HEK293 (cell line): ENCODE data around the gene RAB3B.
A peak's percentile ranks its signal among the peaks of the same experiment; 100 is the strongest.

Source experiments
- CTCF ChIA-PET: fragments of 350-600 bp; formaldehyde crosslinking; extraction: SDS; loops from one replicate; lab custom pipeline; 2021; ENCODE audit warnings: antibody characterized with exemption; lab: Yijun Ruan, JAX
- POLR2A ChIA-PET: fragments of 300-600 bp; formaldehyde crosslinking; extraction: SDS; loops from one replicate; lab custom pipeline; 2020; ENCODE audit warnings: antibody characterized with exemption, inconsistent platforms; lab: Yijun Ruan, JAX
- H3K27ac ChIP-seq: fragments of 200-500 bp; sonication (Bioruptor generic); 2 replicates; pipeline ENCODE4 v1.5.1; 2014; ENCODE audit warnings: low read depth, low read length, control low read depth, inconsistent platforms; ENCODE audit errors: extremely low read depth
- H3K36me3 ChIP-seq, 2 experiments: fragments of 200-500 bp in 1 of 2; sonication (Bioruptor generic) in 1 of 2; 1 replicate in 1 of 2; 2 replicates in 1 of 2; pipeline ENCODE4 v1.5.1; 2014 to 2017; ENCODE audit warnings: inconsistent platforms in 2 of 2, low read length in 2 of 2; ENCODE audit not compliant: control insufficient read depth in 2 of 2, insufficient read depth in 1 of 2
- H3K4me1 ChIP-seq: fragments of 200-500 bp; sonication (Bioruptor generic); 2 replicates; pipeline ENCODE4 v1.5.1; 2014; ENCODE audit warnings: mild to moderate bottlenecking, low read length, inconsistent platforms; ENCODE audit not compliant: control insufficient read depth, insufficient read depth
- H3K4me3 ChIP-seq: 2 replicates; pipeline ENCODE4 v1.5.1; 2011; ENCODE audit warnings: low read depth, mild to moderate bottlenecking, control low read depth, low read length, moderate library complexity
- H3K9me3 ChIP-seq: fragments of 200-500 bp; sonication (Bioruptor generic); 2 replicates; pipeline ENCODE4 v1.5.1; 2014; ENCODE audit warnings: low read depth, low read length, inconsistent platforms; ENCODE audit not compliant: control insufficient read depth, insufficient read depth
- GFI1B ChIP-seq: fragments of 450-650 bp; formaldehyde crosslinking; IDR thresholded peaks from 2 replicates; pipeline ENCODE4 v1.5.1; 2016; ENCODE audit warnings: missing biosample characterization, missing genetic modification characterization
- IKZF3 ChIP-seq: fragments of 450-650 bp; IDR thresholded peaks from 2 replicates; pipeline ENCODE4 v1.5.0; 2018; ENCODE audit warnings: missing biosample characterization, mild to moderate bottlenecking, missing genetic modification characterization, moderate library complexity
- PRDM10 ChIP-seq: fragments of 450-650 bp; formaldehyde crosslinking; IDR thresholded peaks from 2 replicates; pipeline ENCODE4 v1.5.1; 2016; ENCODE audit warnings: missing biosample characterization, missing genetic modification characterization
- REPIN1 ChIP-seq: fragments of 450-650 bp; formaldehyde crosslinking; IDR thresholded peaks from 2 replicates; pipeline ENCODE4 v1.5.1; 2017; ENCODE audit warnings: missing biosample characterization, missing genetic modification characterization, low read depth
- SCRT2 ChIP-seq: fragments of 450-650 bp; formaldehyde crosslinking; IDR thresholded peaks from 2 replicates; pipeline ENCODE4 v1.5.1; 2016; ENCODE audit warnings: missing biosample characterization, missing genetic modification characterization
- TRIM28 ChIP-seq: IDR thresholded peaks from 2 replicates; pipeline ENCODE4 v1.6.1; 2011; ENCODE audit warnings: low read length, control low read depth, borderline replicate concordance
- WT1 ChIP-seq: fragments of 450-650 bp; formaldehyde crosslinking; IDR thresholded peaks from 2 replicates; pipeline ENCODE4 v1.5.1; 2016; ENCODE audit warnings: missing biosample characterization, missing genetic modification characterization
- YY1 ChIP-seq: fragments of 450-650 bp; formaldehyde crosslinking; IDR thresholded peaks from 2 replicates; pipeline ENCODE4 v1.5.1; 2018; ENCODE audit warnings: missing biosample characterization, missing genetic modification characterization
- ZBTB49 ChIP-seq: fragments of 450-650 bp; formaldehyde crosslinking; IDR thresholded peaks from 2 replicates; pipeline ENCODE4 v1.5.1; 2016; ENCODE audit warnings: missing biosample characterization, missing genetic modification characterization, low read depth
- ZNF148 ChIP-seq: fragments of 450-650 bp; formaldehyde crosslinking; IDR thresholded peaks from 2 replicates; pipeline ENCODE4 v1.5.0; 2017; ENCODE audit warnings: missing biosample characterization, missing genetic modification characterization, borderline replicate concordance
- ZNF16 ChIP-seq: fragments of 450-650 bp; formaldehyde crosslinking; IDR thresholded peaks from 2 replicates; pipeline ENCODE4 v1.5.1; 2016; ENCODE audit warnings: low read depth, missing biosample characterization, missing genetic modification characterization
- ZNF214 ChIP-seq: fragments of 450-650 bp; formaldehyde crosslinking; IDR thresholded peaks from 2 replicates; pipeline ENCODE4 v1.5.1; 2017; ENCODE audit warnings: missing biosample characterization, mild to moderate bottlenecking, missing genetic modification characterization, borderline replicate concordance
- ZNF24 ChIP-seq: fragments of 450-650 bp; formaldehyde crosslinking; IDR thresholded peaks from 2 replicates; pipeline ENCODE4 v1.5.1; 2016; ENCODE audit warnings: missing biosample characterization, missing genetic modification characterization
- ZNF26 ChIP-seq: fragments of 450-650 bp; formaldehyde crosslinking; IDR thresholded peaks from 2 replicates; pipeline ENCODE4 v1.5.1; 2016; ENCODE audit warnings: missing biosample characterization, missing genetic modification characterization
- ZNF302 ChIP-seq: fragments of 450-650 bp; formaldehyde crosslinking; IDR thresholded peaks from 2 replicates; pipeline ENCODE4 v1.5.1; 2016; ENCODE audit warnings: missing biosample characterization, missing genetic modification characterization, low read depth
- ZNF354C ChIP-seq: fragments of 450-650 bp; formaldehyde crosslinking; IDR thresholded peaks from 2 replicates; pipeline ENCODE4 v1.5.1; 2016; ENCODE audit warnings: missing biosample characterization, missing genetic modification characterization, low read depth, borderline replicate concordance
- ZNF510 ChIP-seq: fragments of 450-650 bp; formaldehyde crosslinking; IDR thresholded peaks from 2 replicates; pipeline ENCODE4 v1.5.1; 2018; ENCODE audit warnings: mild to moderate bottlenecking, missing genetic modification characterization, missing biosample characterization; ENCODE audit not compliant: insufficient replicate concordance
- ZNF549 ChIP-seq: fragments of 450-650 bp; IDR thresholded peaks from 2 replicates; pipeline ENCODE4 v1.5.1; 2018; ENCODE audit warnings: missing biosample characterization, missing genetic modification characterization, mild to moderate bottlenecking, inconsistent platforms, moderate library complexity
- ZNF560 ChIP-seq: fragments of 450-650 bp; formaldehyde crosslinking; IDR thresholded peaks from 2 replicates; pipeline ENCODE4 v1.5.1; 2017; ENCODE audit warnings: missing biosample characterization, missing genetic modification characterization, borderline replicate concordance
- ZNF645 ChIP-seq: fragments of 450-650 bp; formaldehyde crosslinking; IDR thresholded peaks from 2 replicates; pipeline ENCODE4; 2016; ENCODE audit warnings: missing biosample characterization, missing genetic modification characterization
- ZNF664 ChIP-seq: fragments of 450-650 bp; formaldehyde crosslinking; IDR thresholded peaks from 2 replicates; pipeline ENCODE4 v1.5.1; 2016; ENCODE audit warnings: missing biosample characterization, missing genetic modification characterization
- ZNF76 ChIP-seq: fragments of 450-650 bp; formaldehyde crosslinking; IDR thresholded peaks from 2 replicates; pipeline ENCODE4; 2016; ENCODE audit warnings: low read depth, missing biosample characterization, missing genetic modification characterization, borderline replicate concordance

The RAB3B gene

GRCh38 chr1:51956528-51957509 lies 33.7 kb downstream of the RAB3B start (continued):
- TF ChIP-seq PRDM10 (tag by site-specific recombination) (peak; percentile 80), ZNF148 (no peak)

GRCh38 chr1:51955797-51956527 lies 34.5 kb downstream of the RAB3B start:
- peaks cover 0 to 3% of the 10 kb centered on the region in 2 experiments; a peak in 1 of 3 replicates for H3K36me3 ChIP-seq
- no peak overlapping the region for H3K27ac ChIP-seq
- H3K9me3 ChIP-seq = no peaks in the 10 kb centered on the region
- ChIA-PET POLR2A (no interaction called here), CTCF (interaction anchor here (0.5 to 1.9 kb wide), 3 partner anchors 10 to 59 kb away, joined by 4 to 6 read pairs (median 5); no protein-coding TSS in a partner anchor)
- H3K4me3 ChIP-seq = no peak overlapping the region
- H3K4me1 ChIP-seq = peaks cover 9% of the 10 kb centered on the region; the same call in 1 of the 2 replicates
- TF ChIP-seq ZNF16 (tag by site-specific recombination) = no peak
- TF ChIP-seq SCRT2 (tag by site-specific recombination) = peak; percentile 49
- TF ChIP-seq ZNF664 (tag by site-specific recombination) = no peak
- no peak for TF ChIP-seq ZNF560 (tag by site-specific recombination)
- no peak for TF ChIP-seq ZNF214 (tag by site-specific recombination)
- no peak for TF ChIP-seq YY1
- no peak for TF ChIP-seq ZNF645
- no peak for TF ChIP-seq REPIN1 (tag by site-specific recombination)
- no peak for TF ChIP-seq ZNF549
- TF ChIP-seq TRIM28 = 0 out of 2 replicates have a peak, but pooled peaks have one; percentile 38
- no peak for TF ChIP-seq ZNF24 (tag by site-specific recombination)
- peak; percentile 77 for TF ChIP-seq WT1 (tag by site-specific recombination)
- TF ChIP-seq ZNF510 = no peak
- no peak for TF ChIP-seq IKZF3 (tag by site-specific recombination)
- no peak for TF ChIP-seq GFI1B (tag by site-specific recombination)
- no peak for TF ChIP-seq ZNF302 (tag by site-specific recombination)
- TF ChIP-seq ZNF76 (tag by site-specific recombination) = no peak
- no peak for TF ChIP-seq ZNF354C (tag by site-specific recombination)
- no peak for TF ChIP-seq ZNF26 (tag by site-specific recombination)
- TF ChIP-seq ZBTB49 (tag by site-specific recombination) = no peak
